Endothelial cell of umbilical vein (primary cell): Measurements from ENCODE around the gene UNC50. TPM values are rescaled to one million over a fixed set of nuclear protein-coding genes. Genes with fewer than 3 reads are reported as not detected.

Source experiments
- BruUV-seq: library from RNA; stranded (reverse); fragments of 400-500 nt; replicated peaks from 2 replicates; lab custom pipeline; 2021; lab: Mats Ljungman, UMichigan
- CTCF ChIA-PET: fragments of 300-600, 350-600 bp; sonication (Branson Sonifier 250); formaldehyde crosslinking; loops from one replicate; lab custom pipeline; 2021; ENCODE audit warnings: antibody characterized with exemption, inconsistent platforms; lab: Charles Lee
- POLR2A ChIA-PET: fragments of 300-600, 350-600 bp; sonication (Branson Sonifier 250); formaldehyde crosslinking; loops from one replicate; lab custom pipeline; 2021; ENCODE audit warnings: antibody characterized with exemption, inconsistent platforms; lab: Charles Lee
- DNase-seq: peaks from one replicate; pipeline ENCODE4 v3.0.0-alpha.2; 2011; ENCODE audit warnings: low read depth, low spot score
- FAIRE-seq: peaks from 2 replicates; lab custom pipeline; 2011; peaks lifted over from hg19 to GRCh38; lab: Jason Lieb, UNC
- H2AFZ ChIP-seq: 2 replicates; pipeline ENCODE4 v1.6.0; 2012; ENCODE audit warnings: low read depth, low read length, control low read depth, inconsistent platforms
- H3K27ac ChIP-seq: 2 replicates; pipeline ENCODE4 v1.5.1; 2011; ENCODE audit warnings: low read depth, mild to moderate bottlenecking, control low read depth, low read length, moderate library complexity; ENCODE audit not compliant: insufficient read depth
- H3K27me3 ChIP-seq, 2 experiments: 2 replicates each; pipeline versions ENCODE4 v1.6.0 to v1.6.1; 2011; ENCODE audit warnings: low read length in 2 of 2, mixed read lengths in 1 of 2; ENCODE audit not compliant: control insufficient read depth in 2 of 2, insufficient read depth in 2 of 2
- H3K36me3 ChIP-seq, 2 experiments: 2 replicates in 1 of 2; 3 replicates in 1 of 2; pipeline ENCODE4 v1.5.1; 2011; ENCODE audit warnings: low read length in 2 of 2, mild to moderate bottlenecking in 1 of 2, moderate library complexity in 1 of 2; ENCODE audit not compliant: control insufficient read depth in 2 of 2, insufficient read depth in 2 of 2; ENCODE audit errors: extremely low read depth in 1 of 2
- H3K4me1 ChIP-seq: 3 replicates; pipeline ENCODE4 v1.5.1; 2011; ENCODE audit warnings: mild to moderate bottlenecking, low read length; ENCODE audit not compliant: control insufficient read depth, insufficient read depth; ENCODE audit errors: extremely low read depth
- H3K4me2 ChIP-seq: 2 replicates; pipeline ENCODE4 v1.6.1; 2011; ENCODE audit warnings: low read length, control low read depth, mixed read lengths; ENCODE audit not compliant: insufficient read depth
- H3K4me3 ChIP-seq, 3 experiments: fragments of 200-600 bp in 1 of 3; sonication (generic), shearing (Covaris generic) in 1 of 3; replicated peaks in 1 of 3; 2 replicates each; pipeline ENCODE4 v1.5.1; 2011 to 2016; ENCODE audit warnings: control low read depth in 3 of 3, low read length in 3 of 3, mild to moderate bottlenecking in 2 of 3, inconsistent platforms in 1 of 3, low read depth in 1 of 3, moderate library complexity in 1 of 3; ENCODE audit not compliant: insufficient read depth in 1 of 3
- H3K79me2 ChIP-seq: 2 replicates; pipeline ENCODE4 v1.6.0; 2012; ENCODE audit warnings: low read length, inconsistent platforms; ENCODE audit not compliant: control insufficient read depth, insufficient read depth
- H3K9ac ChIP-seq: replicated peaks from 2 replicates; pipeline ENCODE3; 2011; ENCODE audit warnings: low read length, control low read depth; ENCODE audit not compliant: insufficient read depth; ENCODE audit errors: extremely low read depth
- H3K9me1 ChIP-seq: replicated peaks from 3 replicates; pipeline ENCODE4 v1.6.0; 2011; ENCODE audit warnings: mild to moderate bottlenecking, low read length; ENCODE audit not compliant: control insufficient read depth, insufficient read depth; ENCODE audit errors: extremely low read depth
- H3K9me3 ChIP-seq: replicated peaks from 2 replicates; pipeline ENCODE4 v1.5.1; 2012; ENCODE audit warnings: low read length, inconsistent platforms; ENCODE audit not compliant: control insufficient read depth, insufficient read depth
- H4K20me1 ChIP-seq: replicated peaks from 2 replicates; pipeline ENCODE3; 2011; ENCODE audit warnings: mild to moderate bottlenecking, low read length; ENCODE audit not compliant: control insufficient read depth, insufficient read depth; ENCODE audit errors: extremely low read depth
- CTCF ChIP-seq, 2 donors: IDR thresholded peaks; 1 replicate in 1 of 2; 2 replicates in 1 of 2; pipeline ENCODE4 v1.5.1; 2011; ENCODE audit warnings: low read length in 2 of 2, mild to moderate bottlenecking in 2 of 2, moderate library complexity in 2 of 2, control low read depth in 1 of 2, inconsistent platforms in 1 of 2, low read depth in 1 of 2; ENCODE audit not compliant: insufficient read depth in 1 of 2; ENCODE audit errors: extremely low read depth in 1 of 2
- EZH2 ChIP-seq: IDR thresholded peaks from 2 replicates; pipeline ENCODE4 v1.6.1; 2012; ENCODE audit warnings: borderline replicate concordance, low read depth, mild to moderate bottlenecking, moderate library complexity, low read length, inconsistent platforms; ENCODE audit not compliant: severe bottlenecking
- FOS ChIP-seq: IDR thresholded peaks from 2 replicates; pipeline ENCODE4 v1.6.1; 2011; ENCODE audit warnings: mild to moderate bottlenecking, low read length, moderate library complexity, borderline replicate concordance; ENCODE audit not compliant: insufficient read depth
- GATA2 ChIP-seq: IDR thresholded peaks from 2 replicates; pipeline ENCODE4 v1.7.0; 2011; ENCODE audit warnings: low read depth, mild to moderate bottlenecking, moderate library complexity, mixed read lengths, low read length; ENCODE audit not compliant: insufficient read length, insufficient read depth
- JUN ChIP-seq: IDR thresholded peaks from 2 replicates; pipeline ENCODE4 v1.6.1; 2011; ENCODE audit warnings: borderline replicate concordance, low read depth; ENCODE audit not compliant: insufficient read length, insufficient read depth
- MYC ChIP-seq: IDR thresholded peaks from one replicate; pipeline ENCODE4 v1.6.1; 2011; ENCODE audit warnings: mild to moderate bottlenecking, low read depth, low read length
- POLR2A ChIP-seq: IDR thresholded peaks from 2 replicates; pipeline ENCODE4 v1.6.1; 2012; ENCODE audit warnings: low read depth, mild to moderate bottlenecking, control low read depth, low read length
- POLR2AphosphoS5 ChIP-seq: IDR thresholded peaks from 2 replicates; pipeline ENCODE4 v1.6.1; 2012; ENCODE audit warnings: low read depth, mild to moderate bottlenecking, control low read depth, low read length, moderate library complexity; ENCODE audit not compliant: insufficient read depth
- dilution Hi-C: fragments of 300-500 bp; cut with MboI; formaldehyde crosslinking; loops from one replicate; pipeline ENCODE4 v1.15.0; 2019; ENCODE audit warnings: low sequenced_read_pairs; ENCODE audit not compliant: extremely low pct_ligation_motif_present
- intact Hi-C: fragments of 100-400 bp; cut with micrococcal nuclease; formaldehyde crosslinking; loops from one replicate; pipeline ENCODE4 v1.10.0; 2022
- polyA plus RNA-seq, 4 experiments: library from polyadenylated mRNA; depleted of rRNA in 3 of 4; stranded (reverse) in 3 of 4; unstranded in 1 of 4; fragments of >200 nt; gene quantifications; 2 replicates each; pipeline versions ENCODE4 v1.2.1 to v1.2.3, GENCODE V29; 2011 to 2012; ENCODE audit warnings: missing spikeins in 1 of 4
- total RNA-seq: library from RNA; stranded (reverse); gene quantifications from 2 replicates; pipeline ENCODE4 v1.2.3, GENCODE V29; 2021
- TF ChIP-seq, protein P1 (sequence below): IDR thresholded peaks from 2 replicates; pipeline ENCODE4 v1.6.1; 2011; ENCODE audit not compliant: insufficient read depth, insufficient read length

UNC50 gene
- total and polyA plus RNA-seq, 2 donors (not counting 3 experiments of a cell fraction or from before 2014, with no cell fraction given): 33.5 to 56.6 TPM

- H4K20me1 ChIP-seq: no peaks in the 10 kb centered on the region
- no peak overlapping the region for H3K9ac ChIP-seq
- H2AFZ ChIP-seq: no peak overlapping the region
- no peaks in the 10 kb centered on the region for H3K9me3 ChIP-seq
- DNase-seq (no peak), FAIRE-seq (peak; percentile 69)
- no peak overlapping the region for H3K27ac ChIP-seq
- dilution Hi-C loops: no loop called here
- BruUV-seq: no TSS peak
- no peak overlapping the region for H3K4me2 ChIP-seq
- no peak overlapping the region for H3K4me3 ChIP-seq
- no peaks in the 10 kb centered on the region for H3K4me1 ChIP-seq
- ChIA-PET CTCF (interaction anchor here (1.1 to 1.2 kb wide), 3 partner anchors 13 to 422 kb away, joined by 3 to 5 read pairs (median 4); no protein-coding TSS in a partner anchor), POLR2A (no interaction called here)
- TF ChIP-seq JUN (no peak), FOS (no peak)
- peaks cover 6 to 10% of the 10 kb centered on the region in 2 experiments for H3K36me3 ChIP-seq
- no peaks in the 10 kb centered on the region for H3K27me3 ChIP-seq
- intact Hi-C loops: no loop called here
- H3K79me2 ChIP-seq: no peaks in the 10 kb centered on the region
- no peaks in the 10 kb centered on the region for H3K9me1 ChIP-seq
Measured at GRCh38 chr2:98643496-98644100, 35.2 kb downstream of the UNC50 start.

- H2AFZ ChIP-seq: no peak overlapping the region
- H3K27ac ChIP-seq: no peak overlapping the region
- H3K9me1 ChIP-seq: peaks cover 2% of the 10 kb centered on the region
- H4K20me1 ChIP-seq: no peaks in the 10 kb centered on the region
- intact Hi-C loops (no loop called here), dilution Hi-C loops (no loop called here)
- H3K4me3 ChIP-seq: no peak overlapping the region
- H3K79me2 ChIP-seq: peaks cover 10% of the 10 kb centered on the region
- H3K4me2 ChIP-seq: no peak overlapping the region
- POLR2A ChIA-PET: no interaction called here
- TF ChIP-seq POLR2A (no peak), JUN (no peak), MYC (no peak), GATA2 (no peak), EZH2 (no peak), FOS (no peak), CTCF (IDR thresholded peaks at IDR 0.05; ENCODE audit: extremely low read depth in 1 of 2, insufficient read depth in 1 of 2, low read depth in 1 of 2, low read length in 2 of 2) (no peak), POLR2AphosphoS5 (no peak)
- TF ChIP-seq, protein P1, sequence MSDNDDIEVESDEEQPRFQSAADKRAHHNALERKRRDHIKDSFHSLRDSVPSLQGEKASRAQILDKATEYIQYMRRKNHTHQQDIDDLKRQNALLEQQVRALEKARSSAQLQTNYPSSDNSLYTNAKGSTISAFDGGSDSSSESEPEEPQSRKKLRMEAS: no peak
- no peak overlapping the region for H3K9ac ChIP-seq
- no peak for DNase-seq
- BruUV-seq: no TSS peak
- CTCF ChIA-PET: interaction anchor here (1.1 kb wide), 1 partner anchor 190 kb away, joined by 3 read pairs; no protein-coding TSS in a partner anchor
- H3K27me3 ChIP-seq: no peaks in the 10 kb centered on the region
- peaks cover 4 to 6% of the 10 kb centered on the region in 2 experiments for H3K36me3 ChIP-seq
- H3K4me1 ChIP-seq: peaks cover 4% of the 10 kb centered on the region
- H3K9me3 ChIP-seq: no peaks in the 10 kb centered on the region
- no peak for FAIRE-seq
Measured at GRCh38 chr2:98647636-98648035, 39.2 kb downstream of the UNC50 start.
